Gastrocnemius medialis (tissue), 4 donors: ENCODE data around the gene SIPA1. TPM values are rescaled to one million over a fixed set of nuclear protein-coding genes. Genes with fewer than 3 reads are reported as not detected.

Experiments
- ATAC-seq, 2 donors: fragments of 150-250 bp; one replicate each; pipeline ENCODE4 v1.9.1; 2016
- DNase-seq, 2 donors: peaks; one replicate each; pipeline ENCODE4 v3.0.0-alpha.2; 2019
- H3K27ac ChIP-seq, 4 donors: fragments of 200-600 bp; sonication (generic); 1 replicate in 1 of 4; 2 replicates in 3 of 4; pipeline ENCODE4 v1.5.1; 2016 to 2018; ENCODE audit warnings: mild to moderate bottlenecking in 2 of 4, moderate library complexity in 1 of 4
- H3K27me3 ChIP-seq, 3 donors: fragments of 200-600 bp; sonication (generic) in 2 of 3; 1 replicate in 1 of 3; 2 replicates in 2 of 3; pipeline versions ENCODE4 v1.5.1 to v1.6.0; 2016 to 2019; ENCODE audit warnings: mild to moderate bottlenecking in 1 of 3, moderate library complexity in 1 of 3
- H3K36me3 ChIP-seq, 2 donors: fragments of 200-600 bp; sonication (generic) in 1 of 2; one replicate each; pipeline ENCODE4 v1.5.1; 2017 to 2018
- H3K4me1 ChIP-seq, 2 donors: fragments of 200-600 bp; sonication (generic) in 1 of 2; one replicate each; pipeline ENCODE4 v1.5.1; 2016 to 2017; ENCODE audit warnings: mild to moderate bottlenecking in 2 of 2
- H3K4me3 ChIP-seq, 4 donors: fragments of 200-600 bp; sonication (generic) in 3 of 4; 1 replicate in 1 of 4; 2 replicates in 3 of 4; pipeline ENCODE4 v1.5.1; 2016 to 2019; ENCODE audit warnings: mild to moderate bottlenecking in 2 of 4
- H3K9me3 ChIP-seq, 3 donors: fragments of 200-600 bp; sonication (generic) in 2 of 3; 1 replicate in 1 of 3; 2 replicates in 2 of 3; pipeline ENCODE4 v1.5.1; 2016 to 2019
- CTCF ChIP-seq, 5 experiments: fragments of 450-650 bp in 3 of 5; fragments of 200-600 bp in 2 of 5; sonication (generic) in 2 of 5; IDR thresholded peaks in 4 of 5; conservative IDR thresholded peaks in 1 of 5; 1 replicate in 4 of 5; 2 replicates in 1 of 5; pipeline ENCODE4 v1.5.1; 2016 to 2019; ENCODE audit warnings: antibody characterized with exemption in 5 of 5, mild to moderate bottlenecking in 3 of 5, moderate library complexity in 3 of 5
- POLR2A ChIP-seq, 2 donors: fragments of 450-650 bp; IDR thresholded peaks; one replicate each; pipeline ENCODE4 v1.6.1; 2017; ENCODE audit warnings: antibody characterized with exemption in 2 of 2, mild to moderate bottlenecking in 2 of 2, moderate library complexity in 2 of 2
- in situ Hi-C, 4 donors: fragments of 200-750 bp; cut with MboI; loops; one replicate each; pipeline versions ENCODE4 v1.15.0 to v1.8.0; 2017; ENCODE audit warnings: low sequenced_read_pairs in 4 of 4
- intact Hi-C: fragments of 100-400 bp; cut with DNase I; formaldehyde crosslinking; loops from one replicate; pipeline ENCODE4 v1.15.1; 2023; ENCODE audit warnings: low total_unique reads
- total RNA-seq, 4 donors: library from RNA; depleted of rRNA; stranded (reverse); fragments of >200 nt; gene quantifications; one replicate each; pipeline versions ENCODE4 v1.1.0 to v1.2.3, GENCODE V29; 2016

SIPA1 gene
- total RNA-seq, 4 donors from 2014 or later: 6.7 to 10.9 (median 10.0) TPM

GRCh38 chr11:65695459-65696241 lies 57.7 kb downstream of the SIPA1 start:
- intact Hi-C loops (no loop called here), in situ Hi-C loops (no loop called here)
- Histone ChIP-seq H3K27ac (peak overlapping the region in 1 of 4 donors; percentile 9), H3K36me3 (no peaks in the 10 kb centered on the region), H3K4me3 (no peak overlapping the region), H3K27me3 (no peaks in the 10 kb centered on the region), H3K9me3 (no peaks in the 10 kb centered on the region), H3K4me1 (no peaks in the 10 kb centered on the region)
- ATAC-seq: peak; percentile 46 to 54
- DNase-seq: no peak
- no peak for TF ChIP-seq CTCF (IDR thresholded peaks at IDR 0.05 in 4 of 5, conservative IDR thresholded peaks at IDR 0.05 in 1 of 5)
- TF ChIP-seq POLR2A (IDR thresholded peaks at IDR 0.05): no peak

- no peak for DNase-seq
- Histone ChIP-seq H3K4me1 (no peaks in the 10 kb centered on the region), H3K4me3 (no peak overlapping the region), H3K27me3 (no peaks in the 10 kb centered on the region), H3K36me3 (no peaks in the 10 kb centered on the region), H3K27ac (no peak overlapping the region), H3K9me3 (no peaks in the 10 kb centered on the region)
- no peak for ATAC-seq
- TF ChIP-seq POLR2A (IDR thresholded peaks at IDR 0.05) (no peak), CTCF (IDR thresholded peaks at IDR 0.05 in 4 of 5, conservative IDR thresholded peaks at IDR 0.05 in 1 of 5) (no peak)
- in situ Hi-C loops: no loop called here
- intact Hi-C loops: no loop called here
These were observed 59.1 kb downstream of the SIPA1 start for GRCh38 chr11:65696802-65697552.

- Histone ChIP-seq H3K36me3 (no peaks in the 10 kb centered on the region), H3K4me1 (no peaks in the 10 kb centered on the region), H3K4me3 (no peak overlapping the region), H3K27me3 (no peaks in the 10 kb centered on the region), H3K9me3 (no peaks in the 10 kb centered on the region), H3K27ac (peak overlapping the region in 2 of 4 donors; percentile 22 to 47)
- intact Hi-C loops: no loop called here
- ATAC-seq (peak; percentile 38 to 63), DNase-seq (no peak)
- TF ChIP-seq POLR2A (IDR thresholded peaks at IDR 0.05): no peak
- TF ChIP-seq CTCF (IDR thresholded peaks at IDR 0.05 in 4 of 5, conservative IDR thresholded peaks at IDR 0.05 in 1 of 5): no peak
- in situ Hi-C loops: no loop called here
These were observed 60.3 kb downstream of the SIPA1 start for GRCh38 chr11:65698205-65698604.

- Histone ChIP-seq H3K9me3 (no peaks in the 10 kb centered on the region), H3K27me3 (no peaks in the 10 kb centered on the region), H3K4me3 (no peak overlapping the region), H3K4me1 (no peaks in the 10 kb centered on the region), H3K27ac (no peak overlapping the region), H3K36me3 (no peaks in the 10 kb centered on the region)
- ATAC-seq (no peak), DNase-seq (no peak)
- intact Hi-C loops: no loop called here
- TF ChIP-seq CTCF (IDR thresholded peaks at IDR 0.05 in 4 of 5, conservative IDR thresholded peaks at IDR 0.05 in 1 of 5): no peak
- no peak for TF ChIP-seq POLR2A (IDR thresholded peaks at IDR 0.05)
- in situ Hi-C loops: no loop called here
These were observed 61.4 kb downstream of the SIPA1 start for GRCh38 chr11:65699306-65699705.
